Measurements from ENCODE around the gene TTLL8.
A peak's percentile ranks its signal among the peaks of the same experiment; 100 is the strongest.

Gene TTLL8

DNA sequence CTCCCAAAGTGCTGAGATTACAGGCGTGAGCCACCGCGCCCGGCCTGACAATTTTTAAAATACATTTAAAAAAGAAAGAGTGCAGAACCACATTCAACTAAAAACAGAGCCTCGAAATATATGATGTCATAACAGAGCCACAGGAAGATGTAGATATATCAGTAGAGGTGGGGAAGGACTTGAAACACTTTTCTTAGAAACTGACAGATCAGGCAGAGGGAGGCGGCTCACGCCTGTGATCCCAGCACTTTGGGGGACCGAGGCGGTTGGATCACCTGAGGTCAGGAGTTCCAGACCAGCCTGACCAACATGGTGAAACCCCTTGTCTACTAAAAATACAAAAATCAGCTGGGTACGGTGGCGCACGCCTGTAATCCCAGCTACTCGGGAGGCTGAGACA is 20.1 kb upstream of the TTLL8 start:
- ChIA-PET POLR2A (interaction anchor here (0.6 to 0.7 kb wide), 2 partner anchors 33 to 41 kb away, joined by 4 read pairs; no protein-coding TSS in a partner anchor), CTCF (interaction anchor here (0.7 kb wide), 1 partner anchor 399 kb away, joined by 3 read pairs; no protein-coding TSS in a partner anchor)
- H3K27ac ChIP-seq (ENCODE audit: extremely low read depth, low read depth, low read length) = no peak overlapping the region
- H3K4me3 ChIP-seq (ENCODE audit: low read depth, low read length) = no peak overlapping the region
- TF ChIP-seq ZNF221 (tag by site-specific recombination; IDR thresholded peaks at IDR 0.05; ENCODE audit: borderline replicate concordance) = no peak
- TF ChIP-seq, protein P1, sequence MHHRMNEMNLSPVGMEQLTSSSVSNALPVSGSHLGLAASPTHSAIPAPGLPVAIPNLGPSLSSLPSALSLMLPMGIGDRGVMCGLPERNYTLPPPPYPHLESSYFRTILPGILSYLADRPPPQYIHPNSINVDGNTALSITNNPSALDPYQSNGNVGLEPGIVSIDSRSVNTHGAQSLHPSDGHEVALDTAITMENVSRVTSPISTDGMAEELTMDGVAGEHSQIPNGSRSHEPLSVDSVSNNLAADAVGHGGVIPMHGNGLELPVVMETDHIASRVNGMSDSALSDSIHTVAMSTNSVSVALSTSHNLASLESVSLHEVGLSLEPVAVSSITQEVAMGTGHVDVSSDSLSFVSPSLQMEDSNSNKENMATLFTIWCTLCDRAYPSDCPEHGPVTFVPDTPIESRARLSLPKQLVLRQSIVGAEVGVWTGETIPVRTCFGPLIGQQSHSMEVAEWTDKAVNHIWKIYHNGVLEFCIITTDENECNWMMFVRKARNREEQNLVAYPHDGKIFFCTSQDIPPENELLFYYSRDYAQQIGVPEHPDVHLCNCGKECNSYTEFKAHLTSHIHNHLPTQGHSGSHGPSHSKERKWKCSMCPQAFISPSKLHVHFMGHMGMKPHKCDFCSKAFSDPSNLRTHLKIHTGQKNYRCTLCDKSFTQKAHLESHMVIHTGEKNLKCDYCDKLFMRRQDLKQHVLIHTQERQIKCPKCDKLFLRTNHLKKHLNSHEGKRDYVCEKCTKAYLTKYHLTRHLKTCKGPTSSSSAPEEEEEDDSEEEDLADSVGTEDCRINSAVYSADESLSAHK (tag by site-specific recombination; IDR thresholded peaks at IDR 0.05) = 0 out of 2 replicates have a peak, but pooled peaks have one; percentile 46
- no peaks in the 10 kb centered on the region for H3K9me3 ChIP-seq (ENCODE audit: control insufficient read depth, insufficient read depth, low read depth, low read length)
- H3K36me3 ChIP-seq (ENCODE audit: control insufficient read depth in 2 of 2, insufficient read depth in 1 of 2, low read length in 2 of 2) = no peaks in the 10 kb centered on the region
- H3K4me1 ChIP-seq (ENCODE audit: control insufficient read depth, insufficient read depth, low read length) = no peaks in the 10 kb centered on the region

GRCh38 chr22:50076646-50077535 is 18.8 kb upstream of the TTLL8 start:
- H3K9me3 ChIP-seq (ENCODE audit: control insufficient read depth, insufficient read depth, low read depth, low read length) = no peaks in the 10 kb centered on the region
- ChIA-PET CTCF (interaction anchor here (0.6 to 0.7 kb wide), 4 partner anchors 17 to 130 kb away, joined by 3 to 6 read pairs (median 4); no protein-coding TSS in a partner anchor), POLR2A (no interaction called here)
- TF ChIP-seq KLF1 (tag by site-specific recombination; IDR thresholded peaks at IDR 0.05) (no peak), ZNF558 (tag by site-specific recombination; IDR thresholded peaks at IDR 0.05) (no peak), ZNF658 (tag by site-specific recombination; IDR thresholded peaks at IDR 0.05) (no peak), ZNF155 (tag by site-specific recombination; IDR thresholded peaks at IDR 0.05) (no peak), ZNF404 (tag by site-specific recombination; IDR thresholded peaks at IDR 0.05) (no peak), ZNF140 (tag by site-specific recombination; IDR thresholded peaks at IDR 0.05) (no peak), ZNF830 (tag by site-specific recombination; IDR thresholded peaks at IDR 0.05; ENCODE audit: low read depth) (no peak), OVOL3 (tag by site-specific recombination; IDR thresholded peaks at IDR 0.05) (no peak), ZBTB20 (tag by site-specific recombination; IDR thresholded peaks at IDR 0.05) (no peak), ZNF391 (tag by site-specific recombination; IDR thresholded peaks at IDR 0.05; ENCODE audit: borderline replicate concordance, low read depth) (no peak), ZNF416 (tag by site-specific recombination; IDR thresholded peaks at IDR 0.05) (no peak), ZNF514 (tag by site-specific recombination; IDR thresholded peaks at IDR 0.05) (no peak), ZBTB21 (tag by site-specific recombination; IDR thresholded peaks at IDR 0.05) (no peak)
- TF ChIP-seq, protein P2, sequence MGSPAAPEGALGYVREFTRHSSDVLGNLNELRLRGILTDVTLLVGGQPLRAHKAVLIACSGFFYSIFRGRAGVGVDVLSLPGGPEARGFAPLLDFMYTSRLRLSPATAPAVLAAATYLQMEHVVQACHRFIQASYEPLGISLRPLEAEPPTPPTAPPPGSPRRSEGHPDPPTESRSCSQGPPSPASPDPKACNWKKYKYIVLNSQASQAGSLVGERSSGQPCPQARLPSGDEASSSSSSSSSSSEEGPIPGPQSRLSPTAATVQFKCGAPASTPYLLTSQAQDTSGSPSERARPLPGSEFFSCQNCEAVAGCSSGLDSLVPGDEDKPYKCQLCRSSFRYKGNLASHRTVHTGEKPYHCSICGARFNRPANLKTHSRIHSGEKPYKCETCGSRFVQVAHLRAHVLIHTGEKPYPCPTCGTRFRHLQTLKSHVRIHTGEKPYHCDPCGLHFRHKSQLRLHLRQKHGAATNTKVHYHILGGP (tag by site-specific recombination; IDR thresholded peaks at IDR 0.05) = no peak
- H3K36me3 ChIP-seq (ENCODE audit: control insufficient read depth in 2 of 2, insufficient read depth in 1 of 2, low read length in 2 of 2) = no peaks in the 10 kb centered on the region
- no peaks in the 10 kb centered on the region for H3K4me1 ChIP-seq (ENCODE audit: control insufficient read depth, insufficient read depth, low read length)
- H3K4me3 ChIP-seq (ENCODE audit: low read depth, low read length) = no peak overlapping the region
- H3K27ac ChIP-seq (ENCODE audit: extremely low read depth, low read depth, low read length) = no peak overlapping the region

Measured in HEK293 (cell line).